NOMO-1 (cell line): Measurements from ENCODE around the gene ETFRF1.
A peak's percentile ranks its signal among the peaks of the same experiment; 100 is the strongest.

Source experiments
- DNase-seq, 2 experiments: peaks; one replicate each; lab custom pipeline; 2025; ENCODE audit not compliant: unreplicated experiment in 2 of 2; lab: John Stamatoyannopoulos, UW

Gene ETFRF1, protein sequence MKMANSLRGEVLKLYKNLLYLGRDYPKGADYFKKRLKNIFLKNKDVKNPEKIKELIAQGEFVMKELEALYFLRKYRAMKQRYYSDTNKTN

DNA sequence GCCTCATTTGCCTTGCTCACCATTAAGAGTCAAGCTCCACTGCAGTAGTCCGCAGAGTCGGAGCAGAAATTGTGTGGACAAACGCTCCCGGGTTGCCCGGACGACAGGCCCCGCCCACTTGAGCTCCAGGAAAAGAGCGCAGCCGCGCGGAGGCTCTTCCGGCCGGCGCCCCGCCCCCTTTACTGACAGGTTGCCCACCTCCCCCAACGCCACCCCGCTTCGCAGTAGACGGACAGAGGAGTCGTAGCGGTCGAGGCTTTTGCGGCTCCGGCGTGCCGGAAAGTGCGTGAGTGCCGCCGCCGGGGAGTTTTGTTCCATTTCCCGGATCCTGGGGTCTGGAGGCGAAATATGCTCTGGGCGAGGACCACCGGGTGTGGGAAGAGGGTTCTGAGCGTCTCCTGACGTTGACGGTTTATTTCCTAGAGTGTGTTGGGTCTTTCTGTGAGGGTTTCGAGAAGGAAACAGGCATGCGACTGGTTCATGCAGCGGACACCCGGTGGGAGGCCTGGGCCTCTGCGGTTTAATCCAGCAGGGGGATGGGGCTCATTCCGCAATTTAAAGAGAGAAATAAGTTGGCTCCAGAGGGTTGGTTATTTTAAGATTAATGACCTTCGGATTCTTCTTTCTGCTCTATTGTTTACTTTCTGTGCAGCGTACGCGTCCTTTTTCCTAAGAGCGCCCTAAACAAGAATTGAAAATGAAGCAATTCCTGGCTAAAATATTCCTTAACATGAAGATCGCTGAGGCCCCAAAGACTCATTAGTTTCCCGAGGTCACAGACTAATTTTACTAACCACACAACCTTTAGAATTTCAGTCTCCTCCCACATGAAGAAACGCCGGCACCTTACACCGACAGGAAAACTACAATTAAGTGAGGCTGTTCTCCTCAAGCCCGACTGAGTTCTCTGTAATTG lies at the start of gene ETFRF1, which contains the start of gene DNAI7:
ETFRF1 (plus strand) TSS at position 182 of the 916 bp plus-strand sequence. CDS start 8,720 bp downstream, outside the sequence.
DNAI7 (minus strand) TSS at position 105 of the 916 bp plus-strand sequence; CDS start at position 23, 82 bp downstream.
- peak; percentile 94 to 95 for DNase-seq

DNA sequence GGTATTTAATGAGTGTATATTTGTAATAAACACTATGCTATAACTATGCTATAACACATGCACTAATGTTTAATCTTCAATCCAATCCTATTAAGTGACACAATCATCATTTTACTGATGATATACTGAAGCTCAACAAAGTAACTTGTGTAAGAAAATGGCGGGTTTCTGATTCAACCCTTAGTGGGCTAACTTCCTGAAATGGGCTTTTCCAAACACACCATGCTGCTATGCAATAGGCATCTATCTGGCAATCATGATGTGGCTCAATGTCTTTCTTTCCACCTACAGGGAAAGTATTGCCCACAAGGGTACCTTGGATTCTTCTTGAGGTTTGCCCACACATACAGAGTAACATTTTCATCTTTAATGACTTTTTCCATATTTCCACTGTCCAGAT lies 48.4 kb upstream of the ETFRF1 start:
- DNase-seq, result no peak

DNA sequence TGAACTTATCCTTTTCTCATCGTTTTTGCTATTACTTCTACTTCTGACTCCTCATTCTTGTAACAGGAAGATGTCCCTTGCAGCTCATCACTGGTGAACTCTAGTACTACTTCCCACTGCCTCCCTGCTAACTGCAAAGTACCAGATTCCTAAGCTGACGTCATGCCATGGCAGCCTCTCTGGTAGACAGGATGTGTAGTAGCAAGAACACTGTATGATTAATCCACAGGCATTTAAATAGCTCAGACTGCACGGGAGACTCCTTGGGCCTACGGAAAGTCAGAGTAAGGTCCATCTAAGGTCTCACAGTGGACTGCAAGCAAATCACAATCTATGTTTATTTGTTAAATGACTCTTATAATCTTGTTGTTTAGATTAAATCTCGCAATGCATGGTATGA lies 43.6 kb upstream of the ETFRF1 start:
- DNase-seq, result no peak

DNA sequence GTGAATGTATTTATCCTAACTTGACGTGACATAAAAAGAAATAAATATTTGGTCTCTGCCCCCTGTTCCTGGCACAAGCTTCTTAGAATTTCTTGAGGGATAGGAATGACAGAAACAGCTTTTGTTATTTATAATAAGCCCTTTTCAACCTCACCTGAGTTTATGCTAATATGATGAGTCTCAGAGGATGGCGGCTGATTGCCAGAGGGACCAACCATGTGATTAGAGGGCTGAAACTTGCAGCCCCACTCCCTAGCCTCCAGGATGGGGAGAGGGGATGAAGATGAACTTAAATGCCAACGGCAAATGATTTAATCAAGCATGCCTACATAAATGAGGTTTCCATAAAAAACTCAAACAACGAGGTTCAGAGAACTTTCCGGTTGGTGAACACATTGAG lies 43.0 kb upstream of the ETFRF1 start:
- no peak for DNase-seq

DNA sequence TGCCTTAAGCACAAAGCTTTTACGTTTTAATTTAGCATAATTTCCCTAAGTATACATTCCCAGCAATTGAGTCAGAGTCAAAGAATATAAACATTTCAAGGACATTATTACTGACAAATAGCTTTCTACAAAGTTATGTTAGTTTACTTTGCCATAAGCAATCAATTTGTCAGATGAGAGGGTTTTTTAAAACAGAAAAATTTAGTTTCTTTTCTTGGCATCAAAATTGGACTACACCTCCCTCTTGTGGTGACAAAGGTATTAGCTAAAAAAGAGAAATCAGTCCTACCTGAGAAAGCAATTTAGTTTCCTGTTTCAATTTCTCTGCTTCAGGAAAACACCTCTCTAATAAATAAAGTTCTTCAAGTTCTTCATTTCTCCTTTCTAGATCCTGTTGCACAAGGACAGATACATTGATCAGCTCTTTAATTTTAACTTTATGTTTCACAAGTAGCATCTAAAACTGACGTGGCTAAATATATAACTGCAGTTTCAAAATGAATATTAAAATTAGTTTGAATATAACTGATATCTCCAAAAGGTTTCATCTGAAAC lies 39.9 kb upstream of the ETFRF1 start:
- DNase-seq, result peak; percentile 32 to 66

DNA sequence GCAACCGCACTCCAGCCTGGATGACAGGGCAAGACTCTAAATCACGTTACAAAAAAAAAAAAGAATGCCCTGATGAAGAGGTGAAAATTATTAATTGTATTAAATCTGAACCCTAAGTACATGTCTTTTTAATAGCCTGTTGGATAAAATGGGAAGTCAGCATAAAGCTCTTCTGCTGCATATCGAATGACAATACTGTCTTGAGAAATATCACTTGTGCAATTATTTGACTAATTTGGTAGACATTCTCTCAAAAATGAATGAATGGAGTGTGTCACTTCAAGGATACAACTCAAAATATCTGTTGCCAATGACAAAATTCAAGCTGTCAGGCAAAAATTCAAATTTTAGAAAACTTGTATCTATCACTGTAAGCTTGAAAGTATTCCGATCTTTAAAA lies 39.0 kb upstream of the ETFRF1 start:
- peak in 1 of 2 experiments; percentile 11 for DNase-seq

DNA sequence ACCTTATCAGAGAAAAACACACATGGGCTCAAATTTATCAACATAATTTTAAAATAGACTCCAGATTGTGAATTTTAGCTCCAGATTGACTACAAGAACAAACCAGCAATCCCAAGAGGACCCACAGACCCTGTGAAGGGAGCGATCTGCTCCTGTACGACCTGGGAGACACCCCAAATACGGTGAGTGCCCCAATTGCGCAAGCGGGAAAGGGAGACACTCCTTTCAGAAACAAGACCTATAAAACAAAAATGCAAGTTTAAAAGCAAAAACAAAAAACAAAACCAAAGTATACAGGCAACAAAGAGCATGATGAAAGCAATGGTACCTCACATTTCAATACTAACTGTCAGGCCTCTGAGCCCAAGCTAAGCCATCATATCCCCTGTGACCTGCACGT lies 32.2 kb upstream of the ETFRF1 start:
- DNase-seq, result no peak

DNA sequence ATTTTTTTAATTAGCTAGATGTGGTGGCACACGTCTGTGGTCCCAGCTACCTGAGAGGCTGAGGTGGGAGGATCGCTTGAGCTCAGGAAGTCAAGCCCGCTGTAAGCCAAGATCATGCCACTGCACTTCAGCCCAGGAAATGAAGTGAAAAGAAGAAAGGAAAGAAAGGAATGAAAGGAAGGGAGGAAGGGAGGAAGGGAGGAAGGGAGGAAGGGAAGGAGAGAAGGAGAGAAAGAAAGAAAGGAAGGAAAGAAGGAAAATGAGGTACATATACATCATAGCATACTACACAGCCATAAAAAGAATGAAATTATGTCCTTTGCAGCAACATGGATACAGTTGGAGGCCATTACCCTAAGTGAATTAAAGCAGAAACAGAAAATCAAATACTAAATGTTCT lies 12.3 kb upstream of the ETFRF1 start:
- DNase-seq, result no peak

DNA sequence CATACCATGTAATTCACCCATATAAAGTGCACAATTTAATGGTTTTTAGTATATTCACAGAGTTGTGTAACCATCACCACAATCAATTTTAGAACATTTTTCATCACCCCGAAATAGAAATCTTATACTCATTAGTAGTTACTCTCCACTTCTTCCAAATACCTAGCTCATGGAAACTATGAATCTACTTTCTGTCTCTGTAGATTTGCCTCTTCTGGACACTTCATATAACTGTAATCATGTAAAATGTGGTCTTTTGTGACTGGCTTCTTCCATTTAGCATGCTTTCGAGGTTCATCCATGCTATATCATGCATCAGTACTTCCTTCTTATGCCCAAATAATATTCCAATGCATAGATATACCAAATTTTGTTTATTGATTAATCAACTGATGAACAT lies 10.9 kb upstream of the ETFRF1 start:
- DNase-seq, result no peak

DNA sequence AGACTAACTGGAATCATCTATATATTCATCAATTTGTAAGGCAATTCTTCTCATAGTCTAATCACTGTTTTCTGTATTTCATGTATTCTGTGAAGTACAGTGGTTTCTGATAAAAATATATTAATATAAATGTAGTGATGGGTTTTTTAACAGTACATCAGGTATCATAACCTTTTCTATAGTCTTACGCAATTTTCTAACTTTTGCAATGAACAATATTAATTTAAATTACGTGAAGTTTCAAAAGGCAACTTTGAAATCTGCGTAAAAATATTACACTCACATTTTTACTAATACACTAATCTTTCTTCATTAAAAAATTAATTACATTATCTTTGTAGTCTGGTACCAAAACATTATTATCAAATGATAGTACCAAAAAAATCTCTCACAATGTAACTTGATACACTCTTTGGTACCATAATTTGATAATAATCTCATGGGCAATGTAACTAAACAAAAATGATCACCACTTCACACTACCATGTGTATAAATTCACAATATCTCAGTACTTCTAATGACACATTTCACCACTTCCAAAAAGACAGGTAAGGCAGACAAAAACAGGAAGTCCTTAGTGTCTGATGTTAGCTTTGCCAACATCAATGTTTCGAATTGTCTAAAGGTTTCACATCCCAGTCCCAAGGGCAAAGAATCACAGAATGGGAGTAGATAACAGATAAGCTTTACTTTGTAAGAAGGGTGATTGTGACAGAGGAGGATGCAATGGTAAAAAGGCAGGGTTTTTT lies 8.8 kb upstream of the ETFRF1 start:
- no peak for DNase-seq

DNA sequence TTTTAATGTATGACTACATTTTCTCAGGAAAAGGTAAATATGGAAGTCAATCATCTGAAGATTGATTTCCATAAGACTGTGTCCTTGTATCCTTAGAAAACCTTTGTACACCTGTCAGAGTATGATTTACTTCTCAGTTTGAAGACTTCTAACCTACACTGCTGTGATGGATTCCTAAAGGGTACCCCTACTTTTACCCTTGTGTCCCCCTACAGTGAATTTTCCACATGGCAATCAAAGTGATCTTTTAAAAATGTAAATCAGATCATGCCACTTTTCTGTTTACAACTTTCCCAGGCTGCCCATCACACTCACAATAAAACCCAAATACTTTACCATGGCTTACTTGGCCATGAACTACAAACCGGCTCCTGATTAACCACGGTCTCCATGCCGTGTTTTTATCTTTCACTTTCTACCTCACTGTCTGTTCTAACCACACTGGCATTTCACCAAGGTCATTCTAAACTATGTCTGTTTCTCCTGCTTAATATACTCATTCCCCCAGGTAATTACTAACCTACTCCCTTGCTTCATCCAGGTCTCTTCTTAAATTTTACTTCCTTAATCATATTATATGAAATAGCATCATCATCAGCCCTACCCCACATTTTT lies 8.1 kb upstream of the ETFRF1 start:
- no peak for DNase-seq

DNA sequence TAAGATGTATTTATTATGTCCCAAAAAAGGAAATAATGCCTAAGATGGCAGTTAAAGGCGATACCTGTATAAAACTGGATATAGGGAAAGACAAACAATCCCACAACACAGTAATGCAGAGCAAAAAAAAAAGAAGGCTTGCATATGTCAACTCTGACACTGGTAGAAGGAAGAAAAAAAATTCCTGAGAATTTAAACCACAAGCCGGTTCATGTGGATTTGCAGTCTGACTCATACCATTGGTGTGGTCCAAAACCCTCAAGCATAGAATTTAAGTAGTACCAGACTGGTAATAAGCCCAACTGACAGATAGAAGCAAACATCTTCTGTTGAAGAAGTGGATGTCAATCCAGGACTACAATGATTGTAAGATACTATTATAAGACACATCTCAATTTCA lies 7.3 kb upstream of the ETFRF1 start:
- DNase-seq, result no peak

DNA sequence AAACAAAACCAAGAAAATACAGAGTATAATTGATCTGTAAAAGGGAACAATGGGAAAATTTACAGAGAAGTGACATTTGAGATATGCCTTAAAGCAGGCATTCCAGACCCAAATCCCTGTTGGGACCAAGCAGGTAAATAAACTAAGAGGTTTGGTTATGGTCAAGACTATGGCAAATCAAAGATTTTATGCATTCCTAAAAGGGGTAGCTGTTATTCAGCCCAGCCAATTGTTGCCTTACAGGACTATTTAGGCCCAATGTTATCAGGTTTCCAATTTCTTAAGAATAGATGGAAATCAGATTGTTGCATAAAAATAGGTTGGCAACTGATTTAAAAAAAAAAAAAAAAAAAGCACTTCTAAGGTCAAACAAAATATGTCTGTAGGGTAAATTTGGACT lies 5.4 kb upstream of the ETFRF1 start:
- DNase-seq, result no peak

DNA sequence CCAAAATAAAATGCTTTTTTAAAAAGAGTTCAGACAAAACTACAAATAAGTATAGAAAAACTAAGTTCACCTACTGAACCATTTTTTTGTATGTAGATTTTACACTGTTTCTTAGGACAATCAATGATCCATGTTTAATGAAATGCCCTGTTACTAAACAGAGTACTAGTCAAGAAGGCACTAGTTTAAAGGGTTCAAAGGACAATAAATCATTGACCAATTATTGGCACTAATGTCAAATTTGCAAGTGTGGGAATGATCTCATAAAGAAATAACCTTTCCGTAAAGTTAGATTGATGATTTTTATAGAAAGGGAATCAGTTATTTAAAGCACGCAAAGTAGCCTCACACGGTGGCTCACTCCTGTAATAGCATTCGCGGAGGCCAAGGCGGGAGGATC lies 4.2 kb upstream of the ETFRF1 start:
- no peak for DNase-seq

DNA sequence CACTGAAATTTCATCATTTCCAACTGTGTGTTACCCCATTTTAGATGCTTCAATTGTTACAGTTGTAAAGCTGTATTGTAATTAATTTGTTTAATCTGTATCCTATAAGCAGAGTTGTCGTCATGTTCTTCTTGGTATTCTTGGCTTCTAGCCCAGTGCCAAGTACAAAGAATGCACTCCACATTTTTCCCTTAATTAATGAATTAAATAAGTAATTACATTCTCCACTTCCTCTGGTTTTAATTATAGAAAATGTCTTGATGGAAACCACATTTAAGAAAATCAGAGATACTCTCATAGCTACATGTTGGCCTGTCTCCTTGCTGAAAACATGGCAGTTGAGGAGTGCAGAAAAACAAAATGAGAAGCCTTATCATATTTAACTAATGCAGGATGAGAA lies 823 bp upstream of the ETFRF1 start:
- no peak for DNase-seq

DNA sequence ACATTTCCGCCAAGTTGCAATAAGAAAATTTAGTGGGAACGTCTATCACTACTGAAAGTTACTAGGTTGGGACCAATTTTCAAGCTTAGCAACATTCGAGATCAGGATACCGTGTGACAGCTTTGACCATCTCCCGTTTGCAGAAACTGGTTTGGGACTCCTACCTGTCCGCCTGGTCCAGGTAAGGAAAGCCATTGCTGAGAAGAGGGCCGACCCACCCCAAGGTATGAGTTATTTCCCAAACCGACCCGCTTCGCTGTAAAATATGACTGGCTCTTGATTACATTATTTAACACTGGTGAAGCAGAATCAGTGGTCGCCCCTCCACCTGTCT lies 348 bp upstream of the ETFRF1 start:
- DNase-seq, result no peak

DNA sequence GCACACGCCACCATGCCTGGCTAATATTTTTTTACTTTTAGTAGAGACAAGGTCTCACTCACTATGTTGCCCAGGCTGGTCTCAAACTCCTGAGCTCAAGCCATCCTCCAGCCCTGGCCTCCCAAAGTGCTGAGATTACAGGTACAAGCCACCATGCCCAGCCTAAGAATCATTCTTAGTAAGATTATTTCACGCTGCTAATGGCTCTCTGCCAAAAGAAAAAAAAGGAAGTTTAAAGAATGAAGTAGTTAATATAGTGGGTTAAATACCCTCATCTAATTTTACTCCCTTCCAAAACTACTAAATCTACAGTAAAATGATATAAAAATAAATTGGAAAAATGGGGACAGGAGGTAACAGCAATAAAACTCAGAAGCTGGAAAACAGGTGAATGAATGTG lies 2.6 kb downstream of the ETFRF1 start:
- DNase-seq, result peak; percentile 6 to 20

DNA sequence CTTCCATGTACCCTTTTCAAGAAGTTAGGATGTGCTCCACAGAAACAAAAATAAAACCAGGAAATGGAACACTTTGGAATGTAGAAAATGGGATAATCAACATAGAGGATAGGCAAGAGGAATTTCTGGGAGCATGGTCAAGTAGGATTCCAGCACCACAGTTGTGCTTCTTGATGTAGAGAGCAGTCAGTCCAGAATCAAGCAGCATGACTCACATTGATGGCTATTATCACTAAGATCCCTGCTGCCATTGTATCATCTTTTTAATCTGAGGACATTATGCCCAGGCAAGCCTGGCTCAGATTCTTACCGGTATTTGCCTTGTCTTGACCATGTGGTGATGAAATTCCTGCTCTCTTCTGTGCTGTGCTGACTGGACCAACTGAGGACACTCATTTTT lies 5.7 kb downstream of the ETFRF1 start:
- no peak for DNase-seq

DNA sequence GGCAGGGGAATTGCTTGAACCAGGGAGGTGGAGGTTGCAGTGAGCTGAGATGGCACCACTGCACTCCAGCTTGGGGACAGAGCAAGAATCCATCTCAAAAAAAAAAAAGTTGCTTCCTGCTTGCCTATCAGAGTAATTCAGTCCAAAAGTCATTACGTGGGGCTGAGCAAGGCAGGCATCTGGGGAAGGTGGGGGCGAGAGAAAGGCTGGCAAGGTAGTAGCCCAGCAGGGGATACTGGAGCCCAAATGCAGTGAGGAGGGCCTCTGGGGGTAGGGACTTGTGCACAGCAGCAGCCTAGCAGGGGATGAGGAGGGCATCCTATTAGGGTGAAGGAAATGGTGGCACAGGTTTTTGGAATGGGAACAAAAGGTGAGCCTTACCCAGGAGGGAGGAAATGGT lies 7.1 kb downstream of the ETFRF1 start:
- DNase-seq, result no peak

DNA sequence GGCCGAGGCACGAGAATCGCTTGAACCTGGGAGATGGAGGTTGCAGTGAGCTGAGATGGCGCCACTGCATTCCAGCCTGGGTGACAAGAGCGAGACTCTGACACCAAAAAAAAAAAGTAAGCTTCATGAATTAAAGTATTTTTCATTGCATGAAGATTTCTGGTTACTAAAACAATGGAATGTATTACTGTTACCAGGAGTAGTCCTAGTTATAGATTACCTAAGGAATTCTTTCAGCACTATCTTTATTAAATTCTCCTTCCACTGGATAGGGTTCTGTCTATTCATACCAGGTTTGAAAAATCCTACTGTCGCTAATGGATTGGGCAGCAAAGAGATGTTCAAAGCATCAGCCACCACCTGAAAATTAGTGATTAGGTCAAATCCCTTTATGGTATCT lies 12.4 kb downstream of the ETFRF1 start:
- DNase-seq, result no peak

DNA sequence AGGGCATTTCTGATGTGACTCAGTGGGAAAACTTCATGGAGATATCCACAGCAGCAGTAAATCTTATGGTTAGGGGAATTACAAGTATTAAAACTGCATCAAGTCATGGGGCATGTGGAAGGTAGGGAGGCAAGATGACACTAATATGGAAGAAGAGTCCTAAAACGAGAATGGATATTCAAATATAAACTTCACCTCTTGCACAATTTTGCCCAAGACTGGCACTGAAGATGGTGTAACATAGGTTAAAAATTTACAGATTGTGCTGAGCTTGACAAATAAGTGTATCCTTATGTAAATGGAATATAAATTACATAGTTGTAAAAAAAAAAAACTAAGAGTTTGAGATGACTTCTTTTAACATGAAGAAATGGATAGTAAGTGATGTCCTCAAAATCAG lies 12.8 kb downstream of the ETFRF1 start:
- DNase-seq, result no peak
